ENCODE measurements around the gene ODAD2. TPM values are rescaled to one million over a fixed set of nuclear protein-coding genes. Genes with fewer than 3 reads are reported as not detected.
A peak's percentile ranks its signal among the peaks of the same experiment; 100 is the strongest.
"Not testable (repeated sequence)": the region's sequence is repeated elsewhere in the genome, so short reads cannot be mapped to it uniquely, and the experiment has no call there.

The ODAD2 gene
- total RNA-seq, 1 donor from 2014 or later = not detected

DNA sequence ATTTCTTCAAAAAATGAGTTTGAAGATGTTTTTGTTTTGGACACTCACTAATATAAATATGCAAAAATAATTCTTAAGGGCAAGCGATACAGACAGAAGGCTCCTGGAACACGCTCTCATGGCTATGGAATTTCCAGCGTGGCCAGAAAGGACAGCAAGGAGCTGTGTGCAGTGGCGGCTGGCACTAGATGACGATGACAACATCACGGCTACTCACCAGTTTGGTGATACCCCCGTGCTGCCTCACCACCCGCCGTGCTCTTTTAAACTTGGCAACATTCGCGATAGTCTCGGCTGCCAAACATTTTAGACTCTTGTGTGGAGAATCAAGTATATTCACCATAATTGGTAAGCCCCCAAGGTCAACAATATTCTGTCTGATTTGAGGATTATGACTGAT lies 54.9 kb downstream of the ODAD2 start:
- no peak overlapping the region for H3K27ac Mint-ChIP-seq
- intact Hi-C loops (cut with micrococcal nuclease) = no loop called here
- H3K4me3 Mint-ChIP-seq = no peak overlapping the region
- no peak for DNase-seq
- peaks cover 7% of the 10 kb centered on the region for H3K27me3 Mint-ChIP-seq
- no peaks in the 10 kb centered on the region for H3K9me3 Mint-ChIP-seq
- no peaks in the 10 kb centered on the region for H3K4me1 Mint-ChIP-seq
- no peaks in the 10 kb centered on the region for H3K36me3 Mint-ChIP-seq (ENCODE audit: low read depth)

DNA sequence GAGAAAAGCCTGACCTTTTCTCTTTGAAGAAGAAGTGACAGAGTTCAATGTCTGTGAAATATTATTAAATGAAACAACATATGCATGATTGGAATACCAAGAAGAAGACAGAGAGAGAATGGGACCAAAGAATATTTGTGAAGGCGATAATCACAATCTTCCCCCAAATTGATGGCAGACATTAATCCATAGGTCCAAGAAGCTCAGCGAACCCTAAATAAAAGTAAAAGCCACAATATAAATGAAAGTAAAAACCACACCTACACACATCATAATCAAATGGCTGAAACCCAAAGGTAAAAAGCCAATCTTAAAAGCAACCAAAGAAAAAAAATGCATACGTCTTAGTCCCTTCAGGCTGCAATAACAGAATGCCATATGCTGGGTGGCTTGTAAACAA lies 84.0 kb downstream of the ODAD2 start:
- Mint-ChIP-seq H3K36me3 (ENCODE audit: low read depth) (no peaks in the 10 kb centered on the region), H3K9me3 (no peaks in the 10 kb centered on the region), H3K27ac (no peak overlapping the region), H3K4me3 (no peak overlapping the region), H3K27me3 (peaks cover 4% of the 10 kb centered on the region), H3K4me1 (no peaks in the 10 kb centered on the region)
- intact Hi-C loops (cut with micrococcal nuclease) = no loop called here
- no peak for DNase-seq

DNA sequence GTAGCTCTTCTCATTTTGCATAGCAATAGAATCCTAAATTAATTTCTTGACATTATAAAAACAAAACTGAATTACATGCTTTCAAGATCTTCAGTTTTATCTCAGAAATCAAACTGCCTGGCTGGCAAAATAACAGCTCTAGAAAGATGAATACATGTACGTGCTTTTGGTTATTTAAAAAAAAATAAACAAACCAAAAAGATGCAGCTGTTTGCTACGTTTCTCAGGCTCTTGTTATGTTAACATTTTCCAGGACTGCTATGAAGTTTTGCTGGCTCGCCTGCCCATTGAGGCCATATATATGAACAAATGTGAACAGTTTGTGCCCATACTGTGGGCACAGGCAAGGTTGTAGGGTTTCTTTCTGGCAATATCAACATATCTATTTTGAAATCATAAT lies 86.6 kb downstream of the ODAD2 start:
- Mint-ChIP-seq H3K27me3 (peaks cover 4% of the 10 kb centered on the region), H3K4me3 (no peak overlapping the region), H3K4me1 (no peaks in the 10 kb centered on the region), H3K9me3 (no peaks in the 10 kb centered on the region), H3K27ac (no peak overlapping the region), H3K36me3 (ENCODE audit: low read depth) (no peaks in the 10 kb centered on the region)
- intact Hi-C loops (cut with micrococcal nuclease) = no loop called here
- DNase-seq = no peak

DNA sequence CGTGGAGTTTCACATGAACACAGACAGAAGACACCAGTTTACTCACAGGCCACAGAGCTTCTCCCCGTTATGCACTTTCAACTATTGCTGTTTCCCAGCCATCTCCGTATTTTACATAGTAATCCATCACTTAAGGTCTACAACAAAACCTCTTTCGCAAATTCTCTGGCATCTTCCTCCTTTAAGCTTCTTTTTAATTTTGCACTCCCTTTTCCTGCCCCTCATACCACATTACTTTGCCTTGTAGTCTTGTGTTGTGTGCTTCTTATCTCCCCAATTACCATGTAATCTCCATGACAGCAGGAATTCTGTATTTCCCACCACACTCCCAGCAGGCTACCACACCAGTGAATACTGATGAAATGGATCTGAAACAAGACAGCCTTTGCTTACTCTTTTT lies 87.3 kb downstream of the ODAD2 start:
- intact Hi-C loops (cut with micrococcal nuclease) = no loop called here

DNA sequence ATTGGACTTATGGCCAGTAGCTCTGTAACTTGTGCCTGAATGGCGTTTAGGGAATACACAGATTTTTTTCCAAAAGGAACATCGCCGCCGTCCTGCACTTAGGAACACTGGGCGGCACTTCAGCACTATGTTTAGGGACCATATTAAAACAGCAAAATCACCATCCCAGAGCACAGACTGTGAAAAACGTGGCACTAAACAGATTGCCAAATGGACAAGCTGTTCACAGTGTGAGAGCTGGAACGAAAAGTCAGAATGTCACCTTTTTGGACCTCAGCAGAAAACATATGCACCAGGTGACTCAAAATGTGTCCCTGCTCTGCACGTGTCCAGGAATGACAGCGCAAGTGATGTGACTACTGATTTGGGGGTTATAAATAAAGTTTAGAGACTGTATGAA lies 87.9 kb downstream of the ODAD2 start:
- intact Hi-C loops (cut with micrococcal nuclease) = no loop called here
- Mint-ChIP-seq H3K9me3 (no peaks in the 10 kb centered on the region), H3K27ac (no peak overlapping the region), H3K36me3 (ENCODE audit: low read depth) (no peaks in the 10 kb centered on the region), H3K4me1 (no peaks in the 10 kb centered on the region), H3K27me3 (peaks cover 4% of the 10 kb centered on the region), H3K4me3 (no peak overlapping the region)
- no peak for DNase-seq

More for the DNA sequence above, 87.3 kb downstream of the ODAD2 start:
- Mint-ChIP-seq H3K36me3 (ENCODE audit: low read depth) (no peaks in the 10 kb centered on the region), H3K27me3 (peaks cover 4% of the 10 kb centered on the region), H3K4me3 (no peak overlapping the region), H3K27ac (no peak overlapping the region), H3K9me3 (no peaks in the 10 kb centered on the region), H3K4me1 (no peaks in the 10 kb centered on the region)
- no peak for DNase-seq

DNA sequence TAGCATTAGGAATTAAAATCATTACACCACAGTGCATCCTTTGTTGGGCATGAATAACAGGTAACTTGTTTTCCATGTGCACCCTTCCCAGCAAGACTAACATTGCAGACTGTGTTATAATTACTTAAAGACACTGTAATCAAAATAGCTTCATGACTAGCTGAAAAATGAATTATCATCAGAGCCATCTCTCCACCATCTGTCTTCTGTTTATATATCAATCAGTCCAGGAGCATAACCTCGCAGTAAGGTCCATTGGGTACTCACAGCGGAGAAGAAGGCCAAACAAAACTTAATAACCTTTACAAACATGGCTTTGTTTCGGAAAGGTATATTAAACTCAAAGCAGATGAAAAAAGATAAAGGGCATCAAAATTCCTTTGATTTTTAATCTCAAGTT lies 90.6 kb downstream of the ODAD2 start:
- peaks cover 4% of the 10 kb centered on the region for H3K27me3 Mint-ChIP-seq
- no peak overlapping the region for H3K4me3 Mint-ChIP-seq
- H3K36me3 Mint-ChIP-seq (ENCODE audit: low read depth) = no peaks in the 10 kb centered on the region
- no peak for DNase-seq
- H3K27ac Mint-ChIP-seq = no peak overlapping the region
- peaks cover 4% of the 10 kb centered on the region for H3K9me3 Mint-ChIP-seq
- intact Hi-C loops (cut with micrococcal nuclease) = no loop called here
- H3K4me1 Mint-ChIP-seq = no peaks in the 10 kb centered on the region

DNA sequence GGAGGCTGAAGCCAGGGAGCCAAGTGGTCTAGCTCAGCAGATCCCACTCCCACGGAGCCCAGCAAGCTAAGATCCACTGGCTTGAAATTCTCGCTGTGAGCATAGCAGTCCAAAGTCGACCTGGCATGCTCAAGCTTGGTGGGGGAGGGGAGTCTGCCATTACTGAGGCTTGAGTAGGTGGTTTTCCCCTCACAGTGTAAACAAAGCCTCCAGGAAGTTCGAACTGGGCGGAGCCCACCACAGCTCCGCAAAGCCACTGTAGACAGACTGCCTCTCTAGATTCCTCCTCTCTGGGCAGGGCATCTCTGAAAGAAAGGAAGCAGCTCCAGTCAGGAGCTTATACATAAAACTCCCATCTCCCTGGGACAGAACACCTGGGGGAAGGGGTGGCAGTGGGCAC lies 99.4 kb downstream of the ODAD2 start:
- H3K4me1 Mint-ChIP-seq; H3K4me3 Mint-ChIP-seq; H3K36me3 Mint-ChIP-seq (ENCODE audit: low read depth); intact Hi-C loops (cut with micrococcal nuclease); H3K27ac Mint-ChIP-seq; H3K9me3 Mint-ChIP-seq; H3K27me3 Mint-ChIP-seq: not testable (repeated sequence)
- DNase-seq = peak; percentile 62

DNA sequence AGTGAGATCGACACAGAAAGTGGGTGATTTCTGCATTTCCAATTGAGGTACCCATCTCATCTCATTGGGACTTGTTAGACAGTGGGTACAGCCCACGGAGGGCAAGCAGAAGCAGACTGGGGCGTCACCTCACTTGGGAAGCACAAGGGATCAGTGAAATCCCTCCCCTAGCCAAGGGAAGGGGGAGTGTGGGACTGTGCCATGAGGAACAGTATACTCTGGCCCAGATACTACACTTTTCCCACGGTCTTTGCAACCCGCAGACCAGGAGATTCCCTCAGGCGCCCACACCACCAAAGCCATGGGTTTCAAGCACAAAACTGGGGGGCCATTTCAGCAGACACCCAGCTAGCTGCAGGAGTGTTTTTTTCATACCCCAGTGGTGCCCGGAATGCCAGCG lies 99.8 kb downstream of the ODAD2 start:
- no peak for DNase-seq
- H3K27ac Mint-ChIP-seq = no peak overlapping the region
- peaks cover 2% of the 10 kb centered on the region for H3K27me3 Mint-ChIP-seq
- no peaks in the 10 kb centered on the region for H3K36me3 Mint-ChIP-seq (ENCODE audit: low read depth)
- no peak overlapping the region for H3K4me3 Mint-ChIP-seq
- intact Hi-C loops (cut with micrococcal nuclease) = no loop called here
- peaks cover 6% of the 10 kb centered on the region for H3K9me3 Mint-ChIP-seq
- H3K4me1 Mint-ChIP-seq = no peaks in the 10 kb centered on the region

DNA sequence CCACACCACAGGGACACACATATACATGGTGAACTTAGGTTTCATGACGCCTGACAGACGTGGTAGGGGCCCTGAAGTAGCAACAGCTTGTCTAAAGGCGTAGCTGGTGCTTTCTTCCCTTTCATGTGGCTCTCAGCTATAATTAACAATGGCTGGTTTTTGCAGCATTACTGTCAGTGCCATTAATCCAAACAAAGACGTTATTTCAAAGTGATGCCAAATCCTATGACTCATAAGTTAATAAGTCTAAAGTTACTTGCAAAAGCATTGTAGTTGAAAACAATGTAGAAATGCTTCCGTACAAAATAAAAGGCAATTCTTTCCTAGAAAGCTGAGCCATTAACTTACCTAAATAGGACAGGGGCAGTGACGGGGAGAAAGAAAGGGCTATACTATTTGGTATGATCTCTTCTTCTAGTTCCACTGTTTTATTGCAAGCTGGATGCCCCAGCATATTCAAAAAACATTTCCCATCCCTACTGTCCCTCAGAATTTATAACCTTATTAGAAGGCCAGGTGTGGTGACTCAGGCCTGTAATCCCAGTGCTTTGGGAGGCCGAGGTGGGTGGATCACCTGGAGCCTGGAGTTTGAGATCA lies 105.4 kb downstream of the ODAD2 start:
- H3K36me3 Mint-ChIP-seq (ENCODE audit: low read depth) = no peaks in the 10 kb centered on the region
- H3K27me3 Mint-ChIP-seq = peaks cover 4% of the 10 kb centered on the region
- no peak for DNase-seq
- intact Hi-C loops (cut with micrococcal nuclease) = no loop called here
- peaks cover 3% of the 10 kb centered on the region for H3K9me3 Mint-ChIP-seq
- H3K4me1 Mint-ChIP-seq = no peaks in the 10 kb centered on the region
- no peak overlapping the region for H3K4me3 Mint-ChIP-seq
- H3K27ac Mint-ChIP-seq = no peak overlapping the region

DNA sequence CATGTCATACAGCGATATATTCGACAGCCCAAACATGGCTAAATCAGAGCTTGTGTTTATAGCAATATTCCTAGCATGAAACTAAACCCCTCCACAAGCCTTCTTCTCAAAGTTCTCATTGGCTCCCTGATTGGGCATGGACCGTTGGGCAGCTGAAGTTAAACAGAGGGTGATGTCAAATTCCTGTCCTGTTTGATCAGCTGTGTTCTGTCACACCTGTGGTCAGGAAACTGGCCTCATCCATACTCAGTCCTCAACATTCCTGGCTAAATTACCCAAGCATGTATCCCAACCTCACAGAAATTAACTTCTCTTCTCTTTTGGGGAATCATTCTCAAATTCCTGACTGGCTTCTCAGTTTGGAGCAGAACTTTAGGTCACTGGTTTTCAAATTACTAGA lies 107.9 kb downstream of the ODAD2 start:
- no peak for DNase-seq
- no peaks in the 10 kb centered on the region for H3K36me3 Mint-ChIP-seq (ENCODE audit: low read depth)
- intact Hi-C loops (cut with micrococcal nuclease) = no loop called here

DNA sequence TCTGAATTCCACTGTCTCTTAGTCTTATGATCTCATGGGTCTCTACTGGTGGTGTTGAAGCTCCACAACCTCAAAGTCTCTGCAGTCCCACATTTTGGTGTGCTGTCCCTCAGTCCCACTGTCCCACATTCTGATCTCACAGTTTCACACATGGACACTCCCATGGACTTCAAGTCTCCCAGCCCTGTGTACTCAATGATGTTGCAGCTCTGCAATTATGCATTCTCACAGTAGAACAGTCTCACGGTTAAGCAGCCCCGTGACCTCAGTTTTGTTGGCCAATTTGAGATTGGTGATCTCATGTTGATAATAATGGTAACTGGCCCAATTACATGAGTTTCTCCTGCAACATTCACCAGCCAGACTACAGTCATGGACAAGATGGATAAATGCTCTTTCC lies 109.4 kb downstream of the ODAD2 start:
- no peaks in the 10 kb centered on the region for H3K9me3 Mint-ChIP-seq
- H3K27me3 Mint-ChIP-seq = peaks cover 8% of the 10 kb centered on the region
- no peak overlapping the region for H3K4me3 Mint-ChIP-seq
- H3K27ac Mint-ChIP-seq = no peak overlapping the region
- H3K4me1 Mint-ChIP-seq = no peaks in the 10 kb centered on the region
- H3K36me3 Mint-ChIP-seq (ENCODE audit: low read depth) = no peaks in the 10 kb centered on the region
- DNase-seq = no peak
- intact Hi-C loops (cut with micrococcal nuclease) = no loop called here

More for the DNA sequence above, 107.9 kb downstream of the ODAD2 start:
- Mint-ChIP-seq H3K4me1 (no peaks in the 10 kb centered on the region), H3K4me3 (no peak overlapping the region), H3K27ac (no peak overlapping the region), H3K27me3 (peaks cover 8% of the 10 kb centered on the region), H3K9me3 (no peaks in the 10 kb centered on the region)

DNA sequence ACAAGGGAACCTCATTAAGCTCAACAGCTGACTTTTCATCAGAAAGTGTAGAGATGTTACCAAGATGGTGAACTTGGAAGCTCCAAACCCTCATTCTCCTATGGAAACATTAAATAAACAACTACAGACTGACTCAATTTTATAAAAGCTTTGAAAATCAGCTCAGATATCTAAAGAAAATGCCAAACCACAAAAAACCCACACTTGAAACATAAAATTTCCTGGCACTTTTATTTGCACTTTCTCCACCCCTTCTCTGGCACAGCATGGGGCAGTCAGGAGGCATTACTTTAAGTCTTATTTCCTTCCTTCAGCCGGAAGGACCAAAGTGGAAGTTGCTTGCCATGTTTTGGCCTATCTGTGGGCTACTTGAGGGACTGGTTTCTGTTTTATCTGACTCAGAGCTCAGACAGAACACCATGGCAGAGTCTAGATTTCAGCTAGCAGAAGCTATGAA lies 114.7 kb downstream of the ODAD2 start:
- H3K27ac Mint-ChIP-seq = no peak overlapping the region
- H3K36me3 Mint-ChIP-seq (ENCODE audit: low read depth) = no peaks in the 10 kb centered on the region
- peaks cover 6% of the 10 kb centered on the region for H3K27me3 Mint-ChIP-seq
- H3K9me3 Mint-ChIP-seq = peaks cover 3% of the 10 kb centered on the region
- intact Hi-C loops (cut with micrococcal nuclease) = no loop called here
- H3K4me1 Mint-ChIP-seq = no peaks in the 10 kb centered on the region
- no peak for DNase-seq
- no peak overlapping the region for H3K4me3 Mint-ChIP-seq

DNA sequence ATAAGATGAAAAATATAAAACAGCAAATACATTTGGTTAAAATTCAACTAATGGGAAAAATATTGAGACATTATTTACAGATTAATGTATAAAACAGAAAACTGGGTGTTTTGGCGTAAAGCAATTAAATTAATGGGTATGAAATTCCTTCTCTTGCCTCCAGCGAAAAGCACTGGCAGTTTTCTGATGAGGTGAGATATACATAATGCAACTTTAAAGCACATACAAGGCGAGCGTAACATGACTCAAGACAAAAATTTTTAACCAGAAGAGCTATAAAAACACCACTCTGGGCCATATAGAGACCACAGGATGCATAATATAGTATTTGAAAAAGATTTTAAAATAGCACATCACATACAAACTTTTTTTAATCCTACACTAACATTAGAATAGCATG lies 120.6 kb downstream of the ODAD2 start:
- Mint-ChIP-seq H3K4me1 (no peaks in the 10 kb centered on the region), H3K9me3 (no peaks in the 10 kb centered on the region), H3K27me3 (no peaks in the 10 kb centered on the region), H3K27ac (no peak overlapping the region), H3K36me3 (ENCODE audit: low read depth) (no peaks in the 10 kb centered on the region), H3K4me3 (no peak overlapping the region)
- intact Hi-C loops (cut with micrococcal nuclease) = no loop called here
- DNase-seq = no peak

DNA sequence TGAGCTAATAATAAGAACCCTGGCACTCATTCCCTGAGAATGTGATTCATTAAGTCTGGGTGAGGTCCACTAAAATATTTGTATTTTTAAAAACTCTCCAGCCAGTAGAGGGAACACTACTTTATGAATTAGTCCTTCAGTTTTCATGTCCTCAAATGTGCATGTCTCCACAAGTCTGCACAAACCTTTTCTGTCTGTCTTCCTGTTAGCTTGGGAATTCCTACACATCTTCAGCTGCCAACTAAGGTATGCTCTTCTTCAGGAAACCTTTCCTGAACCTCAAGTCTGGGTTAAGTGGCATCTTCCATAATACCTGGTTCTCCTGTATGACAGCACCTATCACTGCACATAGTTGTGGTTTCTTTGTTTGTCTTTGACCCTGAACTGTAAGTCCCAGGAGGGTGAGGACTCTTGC lies 133.7 kb downstream of the ODAD2 start:
- intact Hi-C loops (cut with micrococcal nuclease) = no loop called here
- Mint-ChIP-seq H3K4me1 (no peaks in the 10 kb centered on the region), H3K9me3 (peaks cover 3% of the 10 kb centered on the region), H3K36me3 (ENCODE audit: low read depth) (no peaks in the 10 kb centered on the region), H3K27ac (no peak overlapping the region), H3K4me3 (no peak overlapping the region), H3K27me3 (no peaks in the 10 kb centered on the region)
- no peak for DNase-seq

DNA sequence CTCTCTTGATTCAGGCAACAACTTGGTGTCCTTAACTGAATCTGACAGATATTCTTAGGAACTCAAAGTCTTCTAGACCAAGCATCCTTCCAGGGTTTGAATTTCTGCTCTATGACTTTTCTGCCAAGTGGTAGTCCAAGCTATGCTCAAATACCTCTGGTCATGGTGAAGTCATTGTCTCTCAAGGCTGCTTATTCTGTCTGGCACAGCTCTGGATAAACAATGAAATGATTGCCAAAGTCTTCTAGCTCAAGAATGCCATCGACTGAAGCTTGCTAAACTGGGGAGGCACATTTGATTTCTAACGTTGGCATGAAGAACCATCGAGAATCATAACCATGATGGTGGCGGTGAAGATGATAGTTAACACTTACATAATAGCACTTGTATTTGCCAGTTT lies 137.1 kb downstream of the ODAD2 start:
- Mint-ChIP-seq H3K4me1 (no peaks in the 10 kb centered on the region), H3K27ac (no peak overlapping the region), H3K4me3 (no peak overlapping the region), H3K36me3 (ENCODE audit: low read depth) (no peaks in the 10 kb centered on the region), H3K27me3 (no peaks in the 10 kb centered on the region), H3K9me3 (peaks cover 3% of the 10 kb centered on the region)
- DNase-seq = no peak
- intact Hi-C loops (cut with micrococcal nuclease) = no loop called here

Data from activated CD4-positive, alpha-beta T cell treated with anti-CD3 and anti-CD28 coated beads, Interleukin-2, amount 10 ng/mL, durations not matched to agents 24 days and 14 days (primary cell).